ENCODE data around the gene UBE2D4.
"Not testable (repeated sequence)": the region's sequence is repeated elsewhere in the genome, so short reads cannot be mapped to it uniquely, and the experiment has no call there.

Gene UBE2D4

DNA sequence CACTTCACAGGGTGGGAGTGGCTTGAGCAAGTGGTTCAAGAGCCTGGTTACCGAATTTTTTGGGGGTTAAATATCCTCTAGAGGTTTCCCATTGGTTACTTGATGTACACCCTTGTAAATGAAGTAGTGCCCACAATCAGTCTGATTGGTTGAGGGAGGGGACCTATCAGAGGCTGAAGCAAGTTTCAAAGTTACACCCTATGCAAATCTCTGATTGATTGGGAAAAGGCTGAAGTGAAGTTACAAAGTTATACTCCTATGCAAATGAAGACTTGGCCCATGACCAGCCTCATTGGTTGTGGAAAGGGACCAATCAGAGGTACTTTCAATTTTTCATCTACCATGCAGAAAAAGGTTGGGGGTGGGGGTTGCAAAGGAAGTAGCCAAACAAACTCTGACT, 34.7 kb downstream of the UBE2D4 start:
- DNase-seq (ENCODE audit: low read depth in 2 of 2, low spot score in 1 of 2) = no peak

DNA sequence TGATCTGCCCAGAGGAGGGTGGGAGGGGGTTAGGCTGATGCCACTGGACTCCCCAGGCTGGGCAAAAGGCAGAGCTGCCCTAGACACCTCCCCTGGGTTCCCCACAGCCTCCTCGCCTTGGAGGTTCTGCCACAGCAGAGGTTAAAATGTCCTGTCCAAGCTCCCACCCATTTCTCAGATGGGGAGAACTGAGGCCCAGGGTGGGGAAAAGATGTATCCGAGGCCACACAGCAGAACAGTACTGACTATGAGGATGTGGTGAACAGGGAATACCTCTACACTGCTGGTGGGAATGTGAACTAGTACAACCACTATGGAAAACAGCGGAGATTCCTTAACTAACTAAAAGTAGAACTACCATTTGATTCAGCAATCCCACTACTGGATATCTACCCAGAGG, 40.2 kb downstream of the UBE2D4 start:
- DNase-seq (ENCODE audit: low read depth in 2 of 2, low spot score in 1 of 2) = not testable (repeated sequence)

DNA sequence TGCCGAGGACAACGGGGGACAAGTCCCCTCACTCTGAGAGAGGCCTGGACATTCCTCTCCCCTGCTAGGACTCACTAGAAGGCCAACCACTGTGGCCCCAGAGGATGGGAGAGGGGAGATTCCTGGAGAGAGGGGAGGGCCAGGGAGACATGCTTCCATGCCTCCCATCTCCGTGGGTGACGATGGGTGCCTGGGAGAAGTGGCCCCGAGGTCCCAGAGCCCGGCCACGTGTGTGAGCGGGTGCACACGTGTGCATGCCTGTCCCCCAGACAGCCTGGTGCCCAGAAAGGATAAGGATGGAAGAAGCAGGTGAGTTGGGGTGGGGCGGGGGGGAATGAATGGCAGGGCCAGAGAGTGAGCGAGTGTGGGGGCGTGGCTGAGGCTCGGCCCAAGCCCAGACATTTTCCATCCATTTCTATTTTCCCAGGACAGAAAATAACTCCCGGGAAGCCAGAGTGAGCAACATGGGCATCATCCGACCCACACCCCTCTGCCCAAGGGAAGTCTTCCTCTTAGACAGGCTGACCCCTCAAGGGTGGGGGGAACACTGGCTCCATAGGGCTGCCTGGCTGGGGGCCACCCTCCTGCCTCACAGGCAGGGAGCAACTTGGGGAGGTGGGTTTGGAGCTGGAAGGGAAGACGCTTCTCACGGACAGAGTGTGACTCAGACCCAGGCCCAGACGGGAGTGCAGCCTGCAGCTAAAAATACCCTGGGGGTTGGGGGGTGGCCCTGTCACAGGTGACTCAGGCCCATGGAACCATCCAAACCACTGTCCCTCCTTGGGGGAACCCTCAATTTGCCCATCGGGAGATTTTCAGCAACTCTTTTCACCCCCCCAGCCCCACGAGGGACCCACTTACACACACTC, 42.2 kb downstream of the UBE2D4 start:
- not testable (repeated sequence) for DNase-seq (ENCODE audit: low read depth in 2 of 2, low spot score in 1 of 2)

DNA sequence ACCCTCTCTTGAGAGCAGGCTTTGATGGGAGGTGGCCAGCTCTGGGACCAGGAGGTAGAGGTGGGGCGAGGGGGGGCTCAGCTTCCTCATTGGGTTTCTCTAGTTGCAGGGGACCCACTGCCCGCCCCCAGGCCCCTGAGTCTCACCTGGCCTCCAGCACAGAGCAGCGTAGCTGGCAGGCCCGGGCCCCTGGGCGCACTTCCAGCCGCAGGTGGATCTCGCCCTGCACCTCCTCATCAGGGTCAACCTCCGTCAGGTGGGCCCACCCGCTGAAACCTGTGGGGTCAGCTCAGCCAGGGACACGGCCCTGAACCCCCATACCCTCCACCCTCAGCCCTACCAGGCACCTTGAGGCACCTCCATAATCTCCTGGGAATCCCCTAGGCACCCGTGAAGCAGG, 43.4 kb downstream of the UBE2D4 start:
- not testable (repeated sequence) for DNase-seq (ENCODE audit: low read depth in 2 of 2, low spot score in 1 of 2)

DNA sequence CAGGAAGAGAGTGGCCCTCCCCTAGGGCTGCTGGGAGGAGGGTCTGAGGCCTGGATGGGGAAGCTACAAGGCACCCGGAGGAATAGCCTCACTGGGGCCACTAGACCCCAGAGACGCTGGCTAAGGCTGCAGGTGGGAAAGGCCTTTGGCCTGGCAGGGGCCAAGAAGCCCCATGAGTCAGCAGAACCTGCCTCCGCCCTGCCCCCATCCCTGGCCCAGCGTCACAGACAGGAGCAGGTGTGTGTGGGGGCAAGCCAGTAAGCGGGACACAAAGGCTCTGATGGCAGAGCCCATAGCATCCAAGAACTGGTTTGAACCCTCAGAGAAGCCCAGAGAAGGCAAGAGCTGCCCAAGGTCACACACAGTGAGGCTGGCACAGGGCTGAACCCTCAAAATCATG, 44.5 kb downstream of the UBE2D4 start:
- DNase-seq (ENCODE audit: low read depth in 2 of 2, low spot score in 1 of 2) = not testable (repeated sequence)

DNA sequence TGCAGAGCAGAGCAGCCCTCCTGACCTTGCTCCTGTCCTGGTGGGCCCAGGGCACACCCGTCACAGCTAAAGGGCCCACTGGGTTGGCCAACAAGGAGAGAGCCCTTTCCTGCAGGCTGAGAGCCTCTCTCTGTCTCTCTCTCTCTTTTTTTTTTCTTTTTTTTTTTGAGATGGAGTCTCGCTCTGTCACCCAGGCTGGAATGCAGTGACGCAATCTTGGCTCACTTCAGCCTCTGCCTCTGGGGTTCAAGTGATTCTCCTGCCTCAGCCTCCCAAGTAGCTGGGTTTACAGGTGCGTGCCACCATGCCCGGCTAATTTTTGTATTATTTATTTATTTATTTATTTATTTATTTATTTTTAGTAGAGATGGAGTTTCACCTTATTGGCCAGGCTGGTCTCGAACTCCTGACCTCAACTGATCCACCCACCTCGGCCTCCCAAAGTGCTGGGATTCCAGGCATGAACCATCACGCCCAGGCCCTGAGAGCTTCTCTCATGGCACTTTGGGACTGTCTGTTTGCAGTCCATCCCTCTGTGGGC, 47.9 kb downstream of the UBE2D4 start:
- DNase-seq (ENCODE audit: low read depth in 2 of 2, low spot score in 1 of 2) = not testable (repeated sequence)

DNA sequence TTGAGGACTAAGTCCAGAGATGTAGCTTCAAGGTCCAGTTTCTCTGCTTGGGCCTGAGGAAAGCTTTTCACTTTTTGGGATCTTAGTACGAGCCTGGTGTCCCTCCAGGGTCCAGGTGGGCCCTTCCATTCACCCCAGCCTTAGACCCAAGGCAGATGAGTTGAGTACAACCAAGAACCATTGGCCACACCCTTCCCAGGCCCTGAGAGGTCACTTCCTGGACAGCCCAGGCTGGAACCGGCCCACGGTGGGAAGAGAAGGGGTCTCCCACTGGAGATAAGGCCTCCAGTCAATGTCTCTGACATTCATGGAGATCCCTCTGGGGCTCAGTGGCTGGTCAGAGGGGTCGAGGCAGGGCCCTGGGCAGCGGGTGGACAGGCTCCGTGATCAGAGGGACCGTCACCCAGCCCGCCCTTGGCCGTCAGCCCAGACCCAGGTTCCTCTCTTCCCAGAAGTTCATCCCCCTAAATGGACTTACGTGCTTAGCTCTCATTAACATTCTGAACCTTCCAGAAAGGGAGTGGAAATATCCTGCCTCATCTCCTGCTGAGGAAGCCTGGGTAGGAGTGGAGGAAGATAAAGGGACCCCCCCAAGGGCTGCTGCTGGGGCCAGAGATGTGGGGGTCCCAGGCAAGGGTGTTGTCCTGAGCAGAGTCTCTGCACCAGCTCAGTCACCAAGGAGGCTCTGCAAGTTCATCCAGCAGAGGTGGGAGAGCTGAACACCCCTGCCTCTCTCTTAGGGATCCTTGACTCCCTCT, 48.7 kb downstream of the UBE2D4 start:
- not testable (repeated sequence) for DNase-seq (ENCODE audit: low read depth in 2 of 2, low spot score in 1 of 2)

DNA sequence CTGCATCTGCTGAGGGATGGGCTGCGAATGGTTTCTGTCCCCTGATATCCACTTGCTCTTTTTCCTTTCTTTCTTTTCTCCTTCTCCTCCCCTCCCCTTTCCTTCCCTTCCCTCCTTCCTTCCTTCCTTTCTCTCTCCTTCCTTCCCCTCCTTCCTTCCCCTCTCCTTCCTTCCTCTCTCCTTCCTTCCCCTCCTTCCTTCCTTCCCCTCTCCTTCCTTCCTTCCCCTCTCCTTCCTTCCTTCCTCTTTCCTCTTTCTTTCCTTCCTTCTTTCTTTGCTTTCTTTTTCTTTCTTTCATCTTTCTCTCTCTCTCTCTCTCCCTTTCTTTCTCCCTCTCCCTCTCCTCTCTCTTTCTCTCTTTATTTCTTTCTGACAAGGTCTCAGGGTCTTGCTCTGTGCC, 51.3 kb downstream of the UBE2D4 start:
- DNase-seq (ENCODE audit: low read depth in 2 of 2, low spot score in 1 of 2) = no peak

DNA sequence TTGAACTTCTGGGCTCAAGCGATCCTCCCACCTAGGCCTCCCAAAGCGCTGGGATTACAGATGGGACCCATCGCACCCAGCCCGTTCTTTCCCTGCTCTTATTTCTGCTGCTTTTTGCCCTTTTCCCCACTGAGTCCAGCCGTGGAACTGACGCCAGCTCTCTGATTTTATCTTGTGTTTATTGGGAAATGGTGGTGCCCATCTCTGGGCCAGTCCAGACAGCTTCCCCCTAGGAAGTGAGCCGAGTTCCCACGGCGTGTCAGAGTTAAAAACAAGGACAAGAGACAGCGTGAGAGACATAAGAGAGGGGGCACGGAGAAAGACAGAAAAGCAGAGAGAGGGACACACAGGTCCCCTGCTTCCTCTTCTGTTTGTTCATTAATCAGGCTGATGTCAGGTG, 51.9 kb downstream of the UBE2D4 start:
- not testable (repeated sequence) for DNase-seq (ENCODE audit: low read depth in 2 of 2, low spot score in 1 of 2)

DNA sequence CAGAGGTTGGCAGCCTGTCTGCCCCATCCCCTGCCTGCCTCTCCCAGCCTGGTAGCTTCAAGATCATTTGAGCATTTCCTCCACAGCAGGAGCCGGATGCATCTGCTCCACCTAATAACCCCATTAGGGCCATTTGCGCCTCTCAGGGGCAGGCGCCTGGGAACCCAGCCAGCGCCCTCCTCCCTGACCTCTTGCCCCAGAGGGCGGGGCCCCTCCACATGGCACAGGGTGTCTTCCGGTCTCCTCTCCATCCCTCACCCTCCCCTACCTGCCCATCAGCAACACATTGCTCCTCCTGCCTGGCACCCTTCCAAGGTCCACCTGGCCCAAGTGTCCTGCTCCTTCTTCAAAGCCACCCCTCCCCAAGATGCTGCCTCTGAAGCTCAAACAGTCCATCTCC, 56.6 kb downstream of the UBE2D4 start:
- DNase-seq (ENCODE audit: low read depth in 2 of 2, low spot score in 1 of 2) = not testable (repeated sequence)

DNA sequence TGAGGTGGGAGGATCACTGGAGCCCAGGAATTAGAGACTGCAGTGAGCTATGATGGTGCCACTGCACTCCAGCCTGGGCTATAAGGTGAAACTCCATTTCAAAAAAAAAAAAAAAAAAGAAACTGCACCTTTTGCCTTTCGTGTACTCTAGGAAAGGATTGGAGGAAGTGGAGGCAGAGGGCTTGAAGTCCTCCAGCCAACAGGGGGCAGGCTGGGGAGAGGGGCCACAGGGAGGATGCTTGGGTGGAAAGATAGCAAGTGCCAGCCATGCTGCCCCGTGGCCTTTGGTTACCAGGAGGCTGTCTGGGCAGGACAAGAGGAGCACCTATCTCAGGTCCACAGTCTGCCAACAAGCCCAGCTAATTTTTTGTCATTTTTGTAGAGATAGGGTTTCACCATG, 57.5 kb downstream of the UBE2D4 start:
- not testable (repeated sequence) for DNase-seq (ENCODE audit: low read depth in 2 of 2, low spot score in 1 of 2)

DNA sequence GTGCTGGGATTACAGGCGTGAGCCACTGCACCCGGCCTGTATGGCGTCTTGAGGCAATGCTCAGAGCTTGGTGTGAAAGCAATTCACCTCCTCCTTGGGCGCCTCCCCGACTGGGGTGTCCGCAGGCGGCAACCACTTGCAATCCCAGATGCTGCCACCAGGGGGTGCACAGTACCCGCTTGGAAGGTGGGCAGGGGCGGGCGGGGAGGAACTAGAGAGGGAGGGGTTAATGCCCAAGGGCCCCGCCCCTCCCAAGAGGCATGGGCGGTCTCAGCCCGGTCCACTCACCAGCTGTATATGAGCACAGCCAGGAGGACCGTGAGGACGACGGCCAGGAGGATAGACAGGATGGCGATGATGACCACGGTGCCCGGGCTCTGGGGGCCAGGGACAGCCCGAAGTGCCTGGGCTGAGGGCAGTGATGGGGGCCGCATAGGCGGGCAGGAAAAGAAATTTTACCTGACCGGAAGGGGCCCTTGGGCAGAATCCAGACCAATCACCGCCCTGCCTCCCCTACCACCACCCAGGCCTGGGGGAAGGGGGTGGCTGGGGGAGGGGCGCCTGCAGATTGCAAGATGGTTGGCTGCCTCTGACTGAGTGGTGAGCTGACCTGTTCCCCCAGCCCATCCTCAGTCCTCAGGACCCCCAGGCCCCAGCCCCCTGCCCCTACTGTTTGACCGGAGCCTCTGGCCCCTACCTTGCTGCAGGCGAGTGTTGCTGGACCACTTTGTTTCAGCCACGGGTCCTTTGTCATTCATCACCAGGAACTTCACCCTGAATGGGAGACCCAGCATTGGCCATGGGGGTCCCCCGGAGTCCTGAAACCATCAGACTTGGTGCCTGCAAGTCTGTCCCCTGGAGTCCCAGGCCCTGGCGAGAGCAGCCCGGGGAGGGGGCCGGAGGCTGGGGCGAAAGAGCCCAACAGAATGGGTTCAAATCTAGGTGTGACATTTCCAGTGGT, 59.9 kb downstream of the UBE2D4 start:
- DNase-seq (ENCODE audit: low read depth in 2 of 2, low spot score in 1 of 2) = peak; percentile 63 to 77

DNA sequence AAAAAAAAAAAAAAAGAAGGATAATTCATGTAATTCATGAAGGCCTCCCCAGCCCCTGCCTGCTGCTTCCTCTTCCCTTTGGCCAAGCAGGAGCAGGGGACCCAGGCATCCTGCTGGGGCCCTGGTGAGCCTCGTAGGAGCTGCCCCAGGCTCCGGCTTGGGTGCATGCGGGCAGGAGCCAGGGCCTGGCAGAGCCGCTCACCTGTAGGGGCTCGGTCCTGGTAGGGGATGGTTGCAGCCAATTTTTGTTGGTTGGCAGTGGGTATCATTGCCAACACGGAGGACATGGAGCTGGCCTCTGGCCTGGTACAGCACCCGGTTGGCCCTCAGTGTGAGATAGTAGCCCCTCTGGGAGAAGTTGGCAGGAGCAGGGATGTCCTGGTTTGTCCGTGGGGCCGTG, 61.2 kb downstream of the UBE2D4 start:
- DNase-seq (ENCODE audit: low read depth in 2 of 2, low spot score in 1 of 2) = not testable (repeated sequence)

DNA sequence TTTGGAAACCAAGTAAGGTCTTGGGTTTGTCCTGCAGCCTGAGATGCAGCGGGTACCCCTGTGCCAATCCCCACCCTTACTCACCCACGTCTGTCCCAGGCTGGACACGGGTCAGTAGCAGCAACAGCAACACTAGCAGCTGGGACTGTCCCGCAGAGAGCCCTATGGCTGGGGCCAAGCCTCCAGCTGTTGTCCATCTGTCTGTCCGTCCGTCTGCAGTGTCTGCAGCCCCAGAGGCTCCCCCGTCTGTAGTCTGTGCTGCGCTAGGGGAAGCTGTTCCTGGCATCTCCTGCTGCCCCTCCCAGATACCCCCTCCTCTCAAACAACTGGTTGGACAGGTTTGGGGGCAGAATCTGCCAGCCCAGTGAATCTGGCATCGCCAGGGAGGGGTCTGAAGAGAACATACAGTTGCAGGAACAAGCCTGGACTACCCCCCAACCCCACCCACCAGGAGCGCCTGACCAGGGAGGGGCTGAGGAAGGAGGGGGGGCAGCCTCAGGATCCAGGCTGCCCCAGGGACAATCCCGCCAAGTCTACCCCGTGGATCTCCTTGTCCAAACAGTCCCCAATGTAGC, 63.9 kb downstream of the UBE2D4 start:
- not testable (repeated sequence) for DNase-seq (ENCODE audit: low read depth in 2 of 2, low spot score in 1 of 2)

DNA sequence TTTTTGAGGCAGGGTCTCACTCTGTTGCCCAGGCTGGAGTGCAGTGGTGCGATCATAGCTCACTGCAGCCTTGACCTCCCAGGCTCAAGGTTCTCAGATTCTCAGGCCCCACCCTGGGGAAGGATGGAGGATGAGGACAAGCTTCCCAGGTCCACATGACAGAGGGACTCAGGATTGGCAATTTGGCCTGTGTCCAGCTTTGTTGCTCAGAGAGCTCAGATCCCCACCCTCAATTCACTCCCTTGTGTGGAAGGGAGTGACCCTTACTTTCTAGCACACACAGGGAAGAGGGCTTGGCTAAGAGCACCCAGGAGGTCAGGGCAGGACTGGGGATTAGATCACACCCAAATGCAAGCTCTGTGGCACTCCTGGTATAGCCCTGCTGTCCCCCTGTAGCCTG, 64.6 kb downstream of the UBE2D4 start:
- DNase-seq (ENCODE audit: low read depth in 2 of 2, low spot score in 1 of 2) = not testable (repeated sequence)

DNA sequence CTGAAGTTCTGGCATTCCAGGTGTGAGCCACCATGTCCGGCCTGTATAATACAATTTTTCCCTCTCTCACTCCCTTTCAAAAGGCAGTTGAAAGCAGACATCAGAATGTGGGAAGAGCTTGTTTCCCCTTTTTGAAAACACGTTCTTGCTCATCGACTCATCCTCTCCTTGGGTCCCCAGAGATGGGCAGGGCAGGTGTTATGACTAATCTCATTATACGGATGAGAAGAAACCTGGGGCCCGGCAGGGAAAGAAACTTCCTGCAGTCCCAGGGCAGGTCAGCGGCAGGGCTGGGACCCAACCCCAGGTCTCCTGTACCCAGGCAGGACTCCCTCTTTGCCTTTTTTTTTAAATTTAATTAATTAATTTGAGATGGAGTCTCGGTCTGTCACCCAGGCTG, 66.7 kb downstream of the UBE2D4 start:
- not testable (repeated sequence) for DNase-seq (ENCODE audit: low read depth in 2 of 2, low spot score in 1 of 2)

DNA sequence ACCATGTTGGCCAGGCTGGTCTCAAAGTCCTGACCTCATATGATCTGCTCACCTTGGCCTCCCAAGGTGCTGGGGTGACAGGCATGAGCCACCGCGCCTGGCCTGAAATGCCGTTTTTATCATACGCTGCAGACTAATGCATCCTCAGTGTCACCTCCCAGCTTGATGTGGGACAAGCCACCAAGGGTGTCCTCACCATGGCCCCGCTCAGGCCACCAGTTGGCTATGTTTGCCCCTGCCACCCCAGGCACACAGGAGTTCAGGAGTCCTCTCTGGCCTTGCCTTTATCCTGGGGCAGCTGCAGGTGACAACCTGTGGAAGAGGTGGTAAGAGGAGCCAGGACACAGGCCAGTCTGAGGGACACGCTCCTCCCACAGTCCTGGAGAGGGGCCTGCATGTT, 68.4 kb downstream of the UBE2D4 start:
- DNase-seq (ENCODE audit: low read depth in 2 of 2, low spot score in 1 of 2) = not testable (repeated sequence)

DNA sequence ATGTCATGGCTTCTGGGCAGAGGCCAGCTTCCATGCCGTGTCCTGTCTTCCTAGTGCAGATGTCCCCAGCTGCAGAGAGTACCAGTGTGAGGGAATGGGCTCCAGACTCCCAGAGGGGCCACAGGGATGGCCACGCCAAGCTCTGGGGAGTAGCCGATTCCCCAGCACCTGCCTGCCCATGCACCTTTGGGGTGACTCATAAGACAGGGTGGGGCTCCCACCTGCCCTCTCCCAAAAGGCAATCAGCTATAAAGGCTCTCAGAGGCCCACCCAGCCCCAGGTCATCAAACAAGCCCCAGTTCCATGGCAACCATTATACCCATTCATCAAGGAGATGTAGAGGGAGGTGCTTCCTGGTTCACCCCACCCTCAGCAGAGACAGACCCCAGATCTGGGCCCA, 71.3 kb downstream of the UBE2D4 start, which contains the start of gene SPDYE1:
Gene SPDYE1, plus strand, starts transcription at position 366 of the 400 bp plus-strand sequence. CDS start 2,053 bp downstream, outside the sequence.
- DNase-seq (ENCODE audit: low read depth in 2 of 2, low spot score in 1 of 2) = not testable (repeated sequence)

All from stimulated activated CD8-positive, alpha-beta memory T cell treated with anti-CD3 and anti-CD28 coated beads, Interleukin-4, amount 100 ng/mL, for 4 hours (primary cell).